Adrenal gland (tissue), 12 donors: ENCODE measurements around the gene DAAM2. TPM values are rescaled to one million over a fixed set of nuclear protein-coding genes. Genes with fewer than 3 reads are reported as not detected.

Experiments
- DNase-seq, 7 donors: peaks; one replicate each; pipeline ENCODE4 v3.0.0-alpha.2; 2019 to 2020
- H3K27ac ChIP-seq, 5 donors: fragments of 200-600 bp; sonication (generic) in 4 of 5; 1 replicate in 3 of 5; 2 replicates in 2 of 5; pipeline versions ENCODE4 v1.5.1 to v1.8.0; 2016 to 2020; ENCODE audit warnings: mild to moderate bottlenecking in 1 of 5
- H3K27me3 ChIP-seq: fragments of 200-600 bp; 2 replicates; pipeline ENCODE4 v1.8.0; 2021
- H3K36me3 ChIP-seq, 2 donors: fragments of 200-600 bp; replicated peaks in 1 of 2; 1 replicate in 1 of 2; 2 replicates in 1 of 2; pipeline versions ENCODE4 v1.5.1 to v1.8.0; 2018 to 2022
- H3K4me1 ChIP-seq, 2 donors: fragments of 200-600 bp; replicated peaks in 1 of 2; 1 replicate in 1 of 2; 2 replicates in 1 of 2; pipeline versions ENCODE4 v1.5.1 to v1.8.0; 2018 to 2021
- H3K4me3 ChIP-seq, 4 donors: fragments of 200-600 bp; sonication (generic) in 3 of 4; one replicate each; pipeline ENCODE4 v1.5.1; 2016 to 2018
- H3K9me3 ChIP-seq, 3 donors: fragments of 200-600 bp; sonication (generic) in 1 of 3; replicated peaks in 1 of 3; 1 replicate in 2 of 3; 2 replicates in 1 of 3; pipeline versions ENCODE4 v1.5.1 to v1.8.0; 2016 to 2021
- POLR2A ChIP-seq, 2 donors: fragments of 450-650 bp; IDR thresholded peaks; one replicate each; pipeline ENCODE4 v1.6.1; 2017; ENCODE audit warnings: antibody characterized with exemption in 2 of 2, mild to moderate bottlenecking in 2 of 2, moderate library complexity in 1 of 2
- WGBS, 4 donors: extraction: QIAGEN DNeasy Blood & Tissue Kit in 2 of 4; methylation state at CpG; one replicate each; pipeline versions ENCODE4 v1.1.5 to v1.1.7; 2013 to 2017; 5-methylcytosine and 5-hydroxymethylcytosine counted together
- intact Hi-C, 2 donors: fragments of 100-400 bp; cut with DNase I; formaldehyde crosslinking; loops; one replicate each; pipeline versions ENCODE4 v1.14.1 to v1.15.0; 2022 to 2023
- polyA plus RNA-seq, 3 donors: library from polyadenylated mRNA; stranded (reverse); fragments of 200-250 nt in 2 of 3; fragments of 350-450 nt in 1 of 3; fragmentation: Illumina TruSeq in 1 of 3; extraction: RNeasy Lipid Tissue Mini Kit (QIAGEN cat#74804) in 1 of 3; gene quantifications; one replicate each; pipeline ENCODE4 v1.2.3, GENCODE V29; 2013 to 2014
- total RNA-seq, 9 donors: library from RNA; depleted of rRNA in 4 of 9; stranded (reverse); fragments of >200 nt in 4 of 9; fragments of 120-200 nt in 1 of 9; fragmentation: NEBNext Ultra II Directional in 1 of 9; extraction: Animal tissue kit (Norgen Biotek cat#: 25700) in 1 of 9; gene quantifications; one replicate each; pipeline versions ENCODE4 v1.1.0 to v1.2.4, GENCODE V29; 2013 to 2023
- TF ChIP-seq, protein P1 (sequence below), 6 experiments: fragments of 450-650 bp in 4 of 6; fragments of 200-600 bp in 2 of 6; sonication (generic) in 1 of 6; IDR thresholded peaks; 1 replicate in 5 of 6; 2 replicates in 1 of 6; pipeline versions ENCODE4 v1.5.1 to v1.8.0; 2016 to 2021; ENCODE audit warnings: antibody characterized with exemption in 6 of 6, mild to moderate bottlenecking in 2 of 6, moderate library complexity in 1 of 6
- donor health status: healthy with polysubstance abuse.
- donor health status: Bipolar disorder and iron deficiency.
- donor health status: DM: yes; HTN: yes; CAD: no.
- donor health status: DM: no; HTN: no; CAD: no.
- donor health status: DM: no; HTN: no; CAD: no.
- donor health status: DM: yes; HTN: yes; CAD: no.

The DAAM2 gene
- total and polyA plus RNA-seq, 12 donors = 28.1 to 72.1 (median 53.2) TPM

DNA sequence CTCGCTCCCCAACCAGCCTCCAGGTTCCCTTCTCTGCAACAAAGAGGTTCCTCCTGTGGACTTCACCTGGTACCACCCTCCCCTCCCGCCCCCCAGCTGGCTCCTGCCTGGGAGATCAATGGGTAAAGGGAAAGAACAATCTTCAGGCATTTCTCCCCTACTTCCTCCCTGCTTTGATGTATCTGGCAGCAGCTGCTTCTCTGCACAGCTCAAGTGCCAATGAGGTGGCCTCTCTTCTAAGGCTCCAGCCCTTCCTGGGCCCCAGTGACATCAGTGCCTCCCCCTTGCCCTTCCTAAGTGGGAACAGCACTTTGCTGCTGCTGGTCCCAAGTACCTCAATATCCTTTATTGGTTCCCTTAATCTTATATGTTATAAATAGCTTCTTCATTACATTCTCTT is 118.6 kb downstream of the DAAM2 start:
- Histone ChIP-seq H3K9me3 (no peaks in the 10 kb centered on the region), H3K4me3 (no peak overlapping the region), H3K27ac (no peak overlapping the region), H3K4me1 (no peaks in the 10 kb centered on the region), H3K27me3 (no peaks in the 10 kb centered on the region), H3K36me3 (peaks cover 0 to 40% of the 10 kb centered on the region in 2 donors)
- no peak for DNase-seq
- no peak for TF ChIP-seq POLR2A (IDR thresholded peaks at IDR 0.05)
- TF ChIP-seq, protein P1, sequence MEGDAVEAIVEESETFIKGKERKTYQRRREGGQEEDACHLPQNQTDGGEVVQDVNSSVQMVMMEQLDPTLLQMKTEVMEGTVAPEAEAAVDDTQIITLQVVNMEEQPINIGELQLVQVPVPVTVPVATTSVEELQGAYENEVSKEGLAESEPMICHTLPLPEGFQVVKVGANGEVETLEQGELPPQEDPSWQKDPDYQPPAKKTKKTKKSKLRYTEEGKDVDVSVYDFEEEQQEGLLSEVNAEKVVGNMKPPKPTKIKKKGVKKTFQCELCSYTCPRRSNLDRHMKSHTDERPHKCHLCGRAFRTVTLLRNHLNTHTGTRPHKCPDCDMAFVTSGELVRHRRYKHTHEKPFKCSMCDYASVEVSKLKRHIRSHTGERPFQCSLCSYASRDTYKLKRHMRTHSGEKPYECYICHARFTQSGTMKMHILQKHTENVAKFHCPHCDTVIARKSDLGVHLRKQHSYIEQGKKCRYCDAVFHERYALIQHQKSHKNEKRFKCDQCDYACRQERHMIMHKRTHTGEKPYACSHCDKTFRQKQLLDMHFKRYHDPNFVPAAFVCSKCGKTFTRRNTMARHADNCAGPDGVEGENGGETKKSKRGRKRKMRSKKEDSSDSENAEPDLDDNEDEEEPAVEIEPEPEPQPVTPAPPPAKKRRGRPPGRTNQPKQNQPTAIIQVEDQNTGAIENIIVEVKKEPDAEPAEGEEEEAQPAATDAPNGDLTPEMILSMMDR (IDR thresholded peaks at IDR 0.05) = no peak
- WGBS, 4 donors = 91 to 100% (median 94%) methylated on average over 2 of the region's 2 CpGs
- intact Hi-C loops = no loop called here

DNA sequence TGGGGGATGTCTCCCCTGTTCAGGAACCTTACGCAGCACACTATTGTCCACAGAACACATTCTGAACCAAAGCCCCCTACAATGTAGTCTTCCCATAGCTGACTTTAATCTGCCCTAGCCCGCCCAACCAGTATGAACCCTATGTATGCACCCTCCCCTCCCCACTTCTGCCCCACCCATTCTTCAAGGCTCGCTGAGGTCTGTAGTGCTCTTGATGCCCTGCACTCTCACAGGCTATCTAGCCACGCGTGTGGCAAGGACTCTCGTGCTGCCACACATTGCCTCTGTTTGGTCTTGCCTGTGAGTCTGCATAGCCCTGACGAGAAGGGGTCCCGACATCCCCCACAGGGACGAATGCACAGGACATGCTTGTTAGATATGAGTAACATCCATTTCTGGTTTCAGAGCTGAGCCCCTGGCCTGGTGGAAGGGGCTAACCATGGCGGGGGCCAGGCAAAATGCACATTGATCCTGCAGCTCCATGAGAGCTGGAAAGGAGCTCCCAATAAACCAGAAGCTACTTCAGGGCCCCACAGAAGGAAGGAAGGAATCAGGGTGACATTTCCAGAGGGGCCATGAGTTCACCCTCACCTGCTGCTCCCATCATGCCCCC is 119.4 kb downstream of the DAAM2 start:
- Histone ChIP-seq H3K4me3 (no peak overlapping the region), H3K27me3 (no peaks in the 10 kb centered on the region), H3K36me3 (peaks cover 0 to 48% of the 10 kb centered on the region in 2 donors), H3K9me3 (no peaks in the 10 kb centered on the region), H3K4me1 (no peaks in the 10 kb centered on the region), H3K27ac (no peak overlapping the region)
- 91 to 98% (median 95%) methylated on average over 8 to 10 of the region's 10 CpGs for WGBS, 4 donors
- intact Hi-C loops = no loop called here
- TF ChIP-seq POLR2A (IDR thresholded peaks at IDR 0.05) = no peak
- TF ChIP-seq, protein P1 (IDR thresholded peaks at IDR 0.05) = no peak
- peak in 1 of 7 donors; percentile 13 for DNase-seq

DNA sequence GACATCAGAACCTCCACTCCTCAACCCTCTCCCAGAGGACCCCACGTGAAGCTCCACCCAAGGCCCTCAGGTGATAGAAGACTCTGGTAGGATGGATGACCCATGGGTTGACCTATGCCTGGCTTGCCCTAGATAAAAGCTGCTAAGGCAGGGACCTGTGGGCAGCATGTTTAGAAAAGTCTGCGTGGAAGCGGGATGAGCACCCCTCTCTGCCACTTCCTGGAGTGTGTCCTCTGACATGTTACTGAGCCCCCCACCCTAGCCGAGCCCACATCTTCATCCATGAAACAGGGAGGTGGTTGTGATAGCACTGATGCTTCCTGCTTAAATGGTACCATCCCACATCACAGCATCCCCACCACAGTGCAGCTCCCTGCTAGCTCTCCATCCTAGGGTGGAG is 120.3 kb downstream of the DAAM2 start:
- peaks cover 0 to 48% of the 10 kb centered on the region in 2 donors for H3K36me3 ChIP-seq
- H3K27me3 ChIP-seq = no peaks in the 10 kb centered on the region
- TF ChIP-seq, protein P1 (IDR thresholded peaks at IDR 0.05) = no peak
- TF ChIP-seq POLR2A (IDR thresholded peaks at IDR 0.05) = no peak
- WGBS, 4 donors = 94 to 97% (median 95%) methylated on average over 4 of the region's 4 CpGs
- H3K9me3 ChIP-seq = no peaks in the 10 kb centered on the region
- H3K27ac ChIP-seq = no peak overlapping the region
- no peak for DNase-seq
- no peaks in the 10 kb centered on the region for H3K4me1 ChIP-seq
- intact Hi-C loops = no loop called here
- H3K4me3 ChIP-seq = no peak overlapping the region

DNA sequence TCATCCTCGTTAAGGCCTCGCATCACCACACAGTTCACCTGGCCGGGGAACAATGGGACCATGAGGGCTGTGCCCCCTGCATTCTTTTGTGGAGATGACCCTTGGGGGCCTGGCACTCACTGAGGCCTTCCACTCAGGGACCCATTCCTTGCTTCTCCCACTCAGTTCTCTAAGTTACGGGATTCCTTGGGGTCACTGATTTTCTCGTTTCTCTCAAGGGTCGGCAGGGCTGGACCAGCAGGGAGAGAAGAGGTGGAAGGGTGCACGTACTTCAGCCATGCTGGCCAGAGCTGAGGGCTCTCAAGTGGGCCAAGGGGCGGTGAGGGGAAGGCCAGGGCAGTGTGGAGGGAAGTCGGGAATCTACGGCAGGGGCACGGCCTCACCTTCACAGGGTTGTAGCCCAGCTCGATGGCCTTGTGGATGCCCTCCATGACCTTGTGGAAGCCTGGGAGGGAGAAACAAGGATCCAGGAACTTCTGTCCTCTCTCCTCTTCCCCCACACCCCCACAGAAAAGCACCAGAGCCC is 121.3 kb downstream of the DAAM2 start:
- intact Hi-C loops = no loop called here
- no peak overlapping the region for H3K4me3 ChIP-seq
- no peaks in the 10 kb centered on the region for H3K9me3 ChIP-seq
- no peak overlapping the region for H3K27ac ChIP-seq
- 90 to 99% (median 93%) methylated on average over 7 to 12 of the region's 12 CpGs for WGBS, 4 donors
- DNase-seq = peak in 1 of 7 donors; percentile 25
- H3K27me3 ChIP-seq = no peaks in the 10 kb centered on the region
- H3K36me3 ChIP-seq = peaks cover 0 to 48% of the 10 kb centered on the region in 2 donors
- H3K4me1 ChIP-seq = no peaks in the 10 kb centered on the region
- TF ChIP-seq, protein P1 (IDR thresholded peaks at IDR 0.05) = no peak
- no peak for TF ChIP-seq POLR2A (IDR thresholded peaks at IDR 0.05)
